H1 (cell line): ENCODE measurements around the gene OVCA2. TPM values are rescaled to one million over a fixed set of nuclear protein-coding genes. Genes with fewer than 3 reads are reported as not detected.

ENCODE experiments used
- ASH2L ChIP-seq: fragments of 200-600, 300-600 bp; sonication (generic); IDR thresholded peaks from one replicate; pipeline ENCODE4 v1.7.1; 2017; ENCODE audit warnings: low read length
- CHD7 ChIP-seq: fragments of 300-600 bp; sonication (generic); IDR thresholded peaks from 2 replicates; pipeline ENCODE4 v1.7.1; 2012; ENCODE audit warnings: low read length, moderate library complexity, mild to moderate bottlenecking, inconsistent platforms; ENCODE audit not compliant: insufficient replicate concordance
- CTCF ChIP-seq, 3 experiments: IDR thresholded peaks; 1 replicate in 2 of 3; 2 replicates in 1 of 3; pipeline versions ENCODE4 v1.5.1 to v1.6.1; 2011; ENCODE audit warnings: low read length in 3 of 3, mild to moderate bottlenecking in 3 of 3, inconsistent platforms in 2 of 3, low read depth in 1 of 3, moderate library complexity in 1 of 3; ENCODE audit not compliant: insufficient read depth in 1 of 3; ENCODE audit errors: control extremely low read depth in 1 of 3
- KDM4A ChIP-seq: IDR thresholded peaks from one replicate; pipeline ENCODE4 v1.7.1; 2012; ENCODE audit warnings: low read depth, mild to moderate bottlenecking, moderate library complexity, low read length, inconsistent platforms; ENCODE audit not compliant: severe bottlenecking
- RNF2 ChIP-seq: fragments of 200-900, 300-1000 bp; sonication (generic); IDR thresholded peaks from 2 replicates; pipeline ENCODE4 v1.7.1; 2016; ENCODE audit warnings: borderline replicate concordance, low read depth, mild to moderate bottlenecking, antibody characterized with exemption, low read length; ENCODE audit not compliant: poor library complexity, severe bottlenecking; ENCODE audit errors: missing control alignments
- SRF ChIP-seq: IDR thresholded peaks from 2 replicates; pipeline ENCODE4 v1.6.1; 2011; ENCODE audit warnings: mild to moderate bottlenecking, low read depth, low read length, moderate library complexity
- TBP ChIP-seq: IDR thresholded peaks from 2 replicates; pipeline ENCODE4 v1.6.1; 2011; ENCODE audit warnings: low read depth, low read length, improper control_type of control experiment
- ZNF274 ChIP-seq: IDR thresholded peaks from 2 replicates; pipeline ENCODE4 v1.7.0; 2012; ENCODE audit warnings: low read length, borderline replicate concordance; ENCODE audit errors: extremely low read depth
- polyA plus RNA-seq, 7 experiments: library from polyadenylated mRNA; depleted of rRNA in 3 of 7; stranded (reverse) in 5 of 7; unstranded in 2 of 7; fragments of >200 nt in 5 of 7; fragments of 200-250 nt in 2 of 7; gene quantifications; 1 replicate in 5 of 7; 2 replicates in 1 of 7; 4 replicates in 1 of 7; pipeline versions ENCODE4 v1.2.1 to v1.2.3, GENCODE V29; 2011 to 2013; ENCODE audit warnings: missing spikeins in 2 of 7, mixed read lengths in 2 of 7
- total RNA-seq: library from RNA; stranded (reverse); fragmentation: NEBNext Ultra II Directional; extraction: Animal tissue kit (Norgen Biotek cat#: 25700); gene quantifications from 2 replicates; pipeline ENCODE4 v1.2.1, GENCODE V29; 2021

Gene OVCA2
- total and polyA plus RNA-seq, 2 of the 8 experiments (the other 6 are each of a cell fraction or from before 2014, with no cell fraction given): 15.3 to 37.0 TPM

GRCh38 chr17:2040219-2040827, 1.5 kb upstream of the OVCA2 start (continued):
- TF ChIP-seq CHD7 (no peak), ASH2L (no peak), KDM4A (no peak), SRF (no peak), CTCF (IDR thresholded peaks at IDR 0.05; ENCODE audit: control extremely low read depth in 1 of 3, insufficient read depth in 1 of 3, low read depth in 1 of 3, low read length in 3 of 3) (no peak), ZNF274 (no peak), TBP (no peak), RNF2 (no peak)
